Heart right ventricle (tissue), 16 donors: ENCODE measurements around the gene PTX3. TPM values are rescaled to one million over a fixed set of nuclear protein-coding genes. Genes with fewer than 3 reads are reported as not detected.

Experiments used
- ATAC-seq, 8 donors: fragments of 200-7000 bp; cut with Tn5 transposase; one replicate each; pipeline ENCODE4 v1.9.1; 2020; ENCODE audit warnings: mild to moderate bottlenecking in 8 of 8, moderate library complexity in 8 of 8, moderate number of reproducible peaks in 1 of 8
- DNase-seq, 2 donors: peaks; one replicate each; pipeline ENCODE4 v3.0.0-alpha.2; 2020
- H3K27ac ChIP-seq, 10 donors: fragments of 200-600 bp; sonication (generic) in 2 of 10; one replicate each; pipeline versions ENCODE4 v1.5.0 to v1.8.0; 2020 to 2022; ENCODE audit warnings: mild to moderate bottlenecking in 3 of 10
- H3K27me3 ChIP-seq, 7 donors: fragments of 200-600 bp; one replicate each; pipeline ENCODE4 v1.8.0; 2021 to 2022; ENCODE audit warnings: mild to moderate bottlenecking in 2 of 7
- H3K36me3 ChIP-seq, 9 donors: fragments of 200-600 bp; sonication (generic) in 1 of 9; one replicate each; pipeline versions ENCODE4 v1.5.0 to v1.8.0; 2020 to 2022; ENCODE audit warnings: mild to moderate bottlenecking in 2 of 9
- H3K4me1 ChIP-seq, 9 donors: fragments of 200-600 bp; sonication (generic) in 1 of 9; one replicate each; pipeline versions ENCODE4 v1.5.0 to v1.8.0; 2020 to 2022; ENCODE audit warnings: mild to moderate bottlenecking in 4 of 9
- H3K4me3 ChIP-seq, 10 donors: fragments of 200-600 bp; sonication (generic) in 2 of 10; one replicate each; pipeline versions ENCODE4 v1.5.0 to v1.8.0; 2020 to 2022; ENCODE audit warnings: mild to moderate bottlenecking in 7 of 10, moderate library complexity in 2 of 10
- H3K9me3 ChIP-seq, 11 donors: fragments of 200-600 bp in 10 of 11; sonication (generic) in 2 of 11; one replicate each; pipeline versions ENCODE4 v1.5.0 to v1.8.0; 2013 to 2022; ENCODE audit warnings: mild to moderate bottlenecking in 2 of 11, control low read depth in 1 of 11, moderate library complexity in 1 of 11
- WGBS, 2 donors: extraction: QIAGEN DNeasy Blood & Tissue Kit; methylation state at CpG; one replicate each; pipeline ENCODE4 v1.1.7; 2013; ENCODE audit warnings: inconsistent platforms in 1 of 2; 5-methylcytosine and 5-hydroxymethylcytosine counted together
- intact Hi-C, 10 donors: fragments of 100-400 bp; cut with DNase I; formaldehyde crosslinking; loops; one replicate each; pipeline versions ENCODE4 v1.11.1 to v1.14.2; 2022
- polyA plus RNA-seq, 2 donors: library from polyadenylated mRNA; stranded (reverse); fragments of 200-250 nt; gene quantifications; one replicate each; pipeline ENCODE4 v1.2.3, GENCODE V29; 2013
- total RNA-seq, 10 donors: library from RNA; stranded (reverse); fragmentation: NEBNext Ultra II Directional in 3 of 10; extraction: Animal tissue kit (Norgen Biotek cat#: 25700) in 3 of 10; gene quantifications; one replicate each; pipeline versions ENCODE4 v1.2.1 to v1.2.4, GENCODE V29; 2021 to 2023
- TF ChIP-seq, protein P1 (sequence below), 9 donors: fragments of 200-600 bp; sonication (generic) in 2 of 9; IDR thresholded peaks; one replicate each; pipeline versions ENCODE4 v1.5.0 to v1.8.0; 2021 to 2022; ENCODE audit warnings: antibody characterized with exemption in 9 of 9, mild to moderate bottlenecking in 5 of 9, moderate library complexity in 1 of 9
- donor health status: Arrhythmogenic right ventricular cardiomyopathy.
- donor health status: ischemic (EF 13 %, LVEDD 7.1; RV severe dilation, severe dysfunction).
- donor health status: healthy with polysubstance abuse.
- donor health status: DM: no; HTN: yes; CAD: no.
- donor health status: DM: no; HTN: no; CAD: no.
- donor health status: ischemic (EF 25% LVEDD 6.9; RV normal size, moderate dysfunction).
- donor health status: ischemic (EF 25% LVEDD 5.7; RV mildly dilated, moderate dysfunction).
- donor health status: healthy.
- donor health status: DM: yes; HTN: yes; CAD: no.
- donor health status: Ischemic cardiomyopathy.
- donor health status: ischemic (EF 35%, LVEDD 5.7; RV mildly dilated, moderate dysfunction).
- donor health status: nonischemic (EF 11% LVEDD 7.7; RV severe dilation, severe dysfunction).
- donor health status: DM: yes; HTN: yes; CAD: no.
- donor health status: PGD.
- donor health status: ischemic (EF 29% LVEDD 5.4; RV normal size, mild dysfunction).
- donor health status: nonischemic (EF 23%, LVEDD 6.1; RV moderate dilation, normal function).

PTX3 gene
- total and polyA plus RNA-seq, 12 donors, result 0.11 to 29.7 (median 0.39) TPM

DNA sequence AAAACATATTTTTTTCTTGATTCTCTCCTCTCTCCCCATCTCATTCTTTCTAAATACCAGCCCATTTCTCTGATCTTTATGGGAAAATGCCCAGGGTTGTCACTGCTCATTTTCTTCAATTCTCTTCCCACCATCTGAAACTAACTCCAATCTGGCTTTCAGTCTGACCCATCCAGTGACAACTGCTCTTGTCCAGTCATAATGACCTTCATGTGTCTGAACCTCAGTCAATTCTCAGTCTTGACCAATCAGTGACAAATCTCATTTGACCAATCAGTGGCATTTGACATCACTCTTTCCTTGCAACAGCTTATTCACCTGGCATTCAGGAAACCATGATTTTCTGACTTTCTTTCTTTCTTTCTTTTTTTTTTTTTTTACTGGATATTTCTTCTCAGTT is 51.5 kb downstream of the PTX3 start:
- Histone ChIP-seq H3K27ac (no peak overlapping the region), H3K9me3 (no peaks in the 10 kb centered on the region), H3K4me1 (peaks cover 0 to 2% (median 0%) of the 10 kb centered on the region in 9 donors), H3K36me3 (no peaks in the 10 kb centered on the region), H3K27me3 (no peaks in the 10 kb centered on the region), H3K4me3 (no peak overlapping the region)
- ATAC-seq (no peak), DNase-seq (no peak)
- TF ChIP-seq, protein P1, sequence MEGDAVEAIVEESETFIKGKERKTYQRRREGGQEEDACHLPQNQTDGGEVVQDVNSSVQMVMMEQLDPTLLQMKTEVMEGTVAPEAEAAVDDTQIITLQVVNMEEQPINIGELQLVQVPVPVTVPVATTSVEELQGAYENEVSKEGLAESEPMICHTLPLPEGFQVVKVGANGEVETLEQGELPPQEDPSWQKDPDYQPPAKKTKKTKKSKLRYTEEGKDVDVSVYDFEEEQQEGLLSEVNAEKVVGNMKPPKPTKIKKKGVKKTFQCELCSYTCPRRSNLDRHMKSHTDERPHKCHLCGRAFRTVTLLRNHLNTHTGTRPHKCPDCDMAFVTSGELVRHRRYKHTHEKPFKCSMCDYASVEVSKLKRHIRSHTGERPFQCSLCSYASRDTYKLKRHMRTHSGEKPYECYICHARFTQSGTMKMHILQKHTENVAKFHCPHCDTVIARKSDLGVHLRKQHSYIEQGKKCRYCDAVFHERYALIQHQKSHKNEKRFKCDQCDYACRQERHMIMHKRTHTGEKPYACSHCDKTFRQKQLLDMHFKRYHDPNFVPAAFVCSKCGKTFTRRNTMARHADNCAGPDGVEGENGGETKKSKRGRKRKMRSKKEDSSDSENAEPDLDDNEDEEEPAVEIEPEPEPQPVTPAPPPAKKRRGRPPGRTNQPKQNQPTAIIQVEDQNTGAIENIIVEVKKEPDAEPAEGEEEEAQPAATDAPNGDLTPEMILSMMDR (IDR thresholded peaks at IDR 0.05), result no peak
- intact Hi-C loops, result no loop called here

DNA sequence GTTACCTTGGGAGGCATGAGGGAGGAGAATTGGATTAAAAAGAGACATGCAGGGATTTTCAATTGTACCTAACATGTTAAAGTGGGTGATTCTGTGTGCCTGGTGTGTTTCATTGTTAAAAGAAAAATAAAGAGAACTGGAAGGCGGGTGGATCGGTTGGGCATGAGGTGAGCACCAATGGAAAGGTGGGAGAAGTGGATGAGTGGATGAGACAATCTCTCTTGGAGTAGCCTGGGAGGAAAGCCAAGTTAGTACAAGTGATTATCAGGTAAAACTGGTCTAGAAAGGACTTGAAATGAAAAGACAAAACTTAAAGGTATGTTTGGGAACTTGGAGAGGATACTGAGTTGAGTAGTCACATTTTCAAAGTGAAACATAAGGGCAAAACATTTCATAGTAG is 54.5 kb downstream of the PTX3 start:
- 92 to 95% methylated on average over 2 of the region's 2 CpGs for WGBS, 2 donors
- Histone ChIP-seq H3K4me3 (no peak overlapping the region), H3K27me3 (no peaks in the 10 kb centered on the region), H3K27ac (no peak overlapping the region), H3K36me3 (no peaks in the 10 kb centered on the region), H3K4me1 (peaks cover 0 to 2% (median 0%) of the 10 kb centered on the region in 9 donors), H3K9me3 (no peaks in the 10 kb centered on the region)
- TF ChIP-seq, protein P1 (IDR thresholded peaks at IDR 0.05), result no peak
- intact Hi-C loops, result loop anchor here in 2 of 10 donors (5.0 to 10.0 kb wide), 2 partner anchors 284 to 426 kb away; no protein-coding TSS in a partner anchor
- ATAC-seq (no peak), DNase-seq (no peak)

Other genes starting within 250 kb of the PTX3 start
- gene VEPH1, start 66.6 kb downstream of the PTX3 start, total RNA-seq, result under 1 TPM in 6 of 10 donors, not detected in 4; 0.07 to 0.85 (median 0.62) TPM
- under 1 TPM in 1 of 2 donors, not detected in 1; 0.13 TPM for gene VEPH1, start 66.6 kb downstream of the PTX3 start, polyA plus RNA-seq